Ishikawa (cell line): ENCODE data around the gene TRMT10C.
A peak's percentile ranks its signal among the peaks of the same experiment; 100 is the strongest.

Experiments
- CEBPB ChIP-seq: IDR thresholded peaks from 2 replicates; pipeline ENCODE4 v1.6.1; 2012
- CREB1 ChIP-seq: IDR thresholded peaks from 2 replicates; pipeline ENCODE4 v1.6.1; 2012; ENCODE audit warnings: low read depth
- EGR1 ChIP-seq: IDR thresholded peaks from 2 replicates; pipeline ENCODE4 v1.6.1; 2012
- EP300 ChIP-seq: IDR thresholded peaks from 2 replicates; pipeline ENCODE4 v1.6.1; 2012; ENCODE audit warnings: borderline replicate concordance
- FOXM1 ChIP-seq: IDR thresholded peaks from 2 replicates; pipeline ENCODE4 v1.6.1; 2012; ENCODE audit warnings: low read depth, borderline replicate concordance
- RAD21 ChIP-seq: IDR thresholded peaks from 2 replicates; pipeline ENCODE4 v1.6.1; 2012; ENCODE audit warnings: low read depth
- TAF1 ChIP-seq: IDR thresholded peaks from 2 replicates; pipeline ENCODE4 v1.6.1; 2012; ENCODE audit warnings: low read depth, mild to moderate bottlenecking
- TEAD4 ChIP-seq: IDR thresholded peaks from 2 replicates; pipeline ENCODE4 v1.6.1; 2012
- YY1 ChIP-seq: IDR thresholded peaks from 2 replicates; pipeline ENCODE4 v1.6.1; 2012; ENCODE audit warnings: low read depth
- ZBTB7A ChIP-seq: IDR thresholded peaks from 2 replicates; pipeline ENCODE4 v1.6.1; 2012; ENCODE audit warnings: low read depth
- TF ChIP-seq, protein P1 (sequence below): IDR thresholded peaks from 2 replicates; pipeline ENCODE4 v1.6.1; 2012
- TF ChIP-seq, protein P2 (sequence below): IDR thresholded peaks from 2 replicates; pipeline ENCODE4 v1.6.1; 2012; ENCODE audit warnings: low read depth, mild to moderate bottlenecking

DNA sequence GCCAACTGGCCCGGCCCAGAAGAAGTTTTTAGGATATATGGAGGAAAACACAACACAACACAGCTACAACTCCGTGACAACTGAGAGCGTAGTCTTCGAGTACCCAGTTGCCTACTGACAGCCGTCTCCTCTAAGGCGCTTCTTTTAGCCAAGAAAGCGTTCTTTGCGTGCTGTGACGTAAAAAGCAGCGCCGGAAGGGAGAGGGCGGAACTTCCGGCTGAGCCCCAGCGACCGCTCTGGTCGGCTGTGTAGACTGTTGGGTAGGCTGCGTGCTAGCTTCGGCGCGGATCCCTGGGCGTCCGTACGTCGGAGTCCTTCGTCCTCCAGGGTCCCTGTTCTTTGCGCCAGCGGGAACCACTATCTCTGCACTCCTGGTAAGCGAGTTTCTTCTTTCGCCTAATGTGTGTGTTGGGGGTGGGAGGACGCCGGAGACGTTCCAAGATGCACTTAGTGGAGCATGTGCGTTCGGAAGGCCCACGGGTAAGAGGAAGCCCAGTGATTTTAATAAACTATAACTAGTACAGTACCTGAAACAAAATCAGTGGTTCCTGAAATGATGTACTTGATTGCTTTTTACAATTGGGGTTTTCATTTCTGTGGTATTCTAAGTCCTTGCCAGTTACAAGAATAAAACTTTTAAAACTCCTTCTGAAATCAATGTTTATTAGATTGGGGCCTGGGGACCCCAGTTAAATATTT lies at the start of gene TRMT10C:
- TF ChIP-seq, protein P1, sequence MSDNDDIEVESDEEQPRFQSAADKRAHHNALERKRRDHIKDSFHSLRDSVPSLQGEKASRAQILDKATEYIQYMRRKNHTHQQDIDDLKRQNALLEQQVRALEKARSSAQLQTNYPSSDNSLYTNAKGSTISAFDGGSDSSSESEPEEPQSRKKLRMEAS, result peak; percentile 91
- TF ChIP-seq EP300, result no peak
- TF ChIP-seq CREB1, result peak; percentile 96
- TF ChIP-seq YY1, result peak; percentile 67
- no peak for TF ChIP-seq TEAD4
- peak; percentile 89 for TF ChIP-seq TAF1
- 0 out of 2 replicates have a peak, but pooled peaks have one; percentile 2 for TF ChIP-seq CEBPB
- no peak for TF ChIP-seq ZBTB7A
- TF ChIP-seq EGR1, result no peak; the same call in 1 of the 2 replicates
- no peak for TF ChIP-seq FOXM1
- no peak for TF ChIP-seq RAD21
- TF ChIP-seq, protein P2, sequence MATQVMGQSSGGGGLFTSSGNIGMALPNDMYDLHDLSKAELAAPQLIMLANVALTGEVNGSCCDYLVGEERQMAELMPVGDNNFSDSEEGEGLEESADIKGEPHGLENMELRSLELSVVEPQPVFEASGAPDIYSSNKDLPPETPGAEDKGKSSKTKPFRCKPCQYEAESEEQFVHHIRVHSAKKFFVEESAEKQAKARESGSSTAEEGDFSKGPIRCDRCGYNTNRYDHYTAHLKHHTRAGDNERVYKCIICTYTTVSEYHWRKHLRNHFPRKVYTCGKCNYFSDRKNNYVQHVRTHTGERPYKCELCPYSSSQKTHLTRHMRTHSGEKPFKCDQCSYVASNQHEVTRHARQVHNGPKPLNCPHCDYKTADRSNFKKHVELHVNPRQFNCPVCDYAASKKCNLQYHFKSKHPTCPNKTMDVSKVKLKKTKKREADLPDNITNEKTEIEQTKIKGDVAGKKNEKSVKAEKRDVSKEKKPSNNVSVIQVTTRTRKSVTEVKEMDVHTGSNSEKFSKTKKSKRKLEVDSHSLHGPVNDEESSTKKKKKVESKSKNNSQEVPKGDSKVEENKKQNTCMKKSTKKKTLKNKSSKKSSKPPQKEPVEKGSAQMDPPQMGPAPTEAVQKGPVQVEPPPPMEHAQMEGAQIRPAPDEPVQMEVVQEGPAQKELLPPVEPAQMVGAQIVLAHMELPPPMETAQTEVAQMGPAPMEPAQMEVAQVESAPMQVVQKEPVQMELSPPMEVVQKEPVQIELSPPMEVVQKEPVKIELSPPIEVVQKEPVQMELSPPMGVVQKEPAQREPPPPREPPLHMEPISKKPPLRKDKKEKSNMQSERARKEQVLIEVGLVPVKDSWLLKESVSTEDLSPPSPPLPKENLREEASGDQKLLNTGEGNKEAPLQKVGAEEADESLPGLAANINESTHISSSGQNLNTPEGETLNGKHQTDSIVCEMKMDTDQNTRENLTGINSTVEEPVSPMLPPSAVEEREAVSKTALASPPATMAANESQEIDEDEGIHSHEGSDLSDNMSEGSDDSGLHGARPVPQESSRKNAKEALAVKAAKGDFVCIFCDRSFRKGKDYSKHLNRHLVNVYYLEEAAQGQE, result no peak
